Left ventricle myocardium inferior (tissue), 1 donor: ENCODE data around the gene PLD5. TPM values are rescaled to one million over a fixed set of nuclear protein-coding genes. Genes with fewer than 3 reads are reported as not detected.
"Not testable (repeated sequence)": the region's sequence is repeated elsewhere in the genome, so short reads cannot be mapped to it uniquely, and the experiment has no call there.

Experiments
- DNase-seq: peaks from one replicate; pipeline ENCODE4 v3.0.0-alpha.2; 2020
- H3K27ac ChIP-seq: fragments of 200-600 bp; replicated peaks from 2 replicates; pipeline ENCODE4 v1.8.0; 2021
- H3K27me3 ChIP-seq: fragments of 200-600 bp; 2 replicates; pipeline ENCODE4 v1.8.0; 2021; ENCODE audit warnings: low read depth
- H3K36me3 ChIP-seq: fragments of 200-600 bp; 2 replicates; pipeline ENCODE4 v1.8.0; 2021
- H3K4me1 ChIP-seq: fragments of 200-600 bp; 2 replicates; pipeline ENCODE4 v1.8.0; 2021
- H3K4me3 ChIP-seq: fragments of 200-600 bp; 2 replicates; pipeline ENCODE4 v1.8.0; 2021; ENCODE audit warnings: mild to moderate bottlenecking, moderate library complexity
- H3K9me3 ChIP-seq: fragments of 200-600 bp; replicated peaks from 2 replicates; pipeline ENCODE4 v1.8.0; 2021
- CTCF ChIP-seq: fragments of 200-600 bp; IDR thresholded peaks from 2 replicates; pipeline ENCODE4 v1.8.0; 2021; ENCODE audit warnings: antibody characterized with exemption, mild to moderate bottlenecking, borderline replicate concordance
- intact Hi-C: fragments of 100-400 bp; cut with micrococcal nuclease; formaldehyde crosslinking; loops from one replicate; pipeline ENCODE4 v1.11.0; 2022
- total RNA-seq: library from RNA; stranded (reverse); fragmentation: NEBNext Ultra II Directional; extraction: Animal tissue kit (Norgen Biotek cat#: 25700); gene quantifications from one replicate; pipeline ENCODE4 v1.2.1, GENCODE V29; 2021
- donor health status: DM: no; HTN: yes; CAD: no; lungs with severe emphysema.

Gene PLD5
- total RNA-seq, 1 donor from 2014 or later, result 0.11 TPM

- no peaks in the 10 kb centered on the region for H3K27me3 ChIP-seq
- no peaks in the 10 kb centered on the region for H3K36me3 ChIP-seq
- intact Hi-C loops, result no loop called here
- DNase-seq, result no peak
- H3K9me3 ChIP-seq, result no peaks in the 10 kb centered on the region
- H3K4me1 ChIP-seq, result no peaks in the 10 kb centered on the region
- TF ChIP-seq CTCF, result no peak
- H3K4me3 ChIP-seq, result no peak overlapping the region
- no peak overlapping the region for H3K27ac ChIP-seq
These were observed 462.2 kb downstream of the PLD5 start for GRCh38 chr1:242062271-242062670.

GRCh38 chr1:242059976-242060375 lies 464.5 kb downstream of the PLD5 start:
- H3K27me3 ChIP-seq, result no peaks in the 10 kb centered on the region
- intact Hi-C loops, result no loop called here
- no peak for DNase-seq
- H3K4me1 ChIP-seq, result no peaks in the 10 kb centered on the region
- no peak overlapping the region for H3K27ac ChIP-seq
- H3K36me3 ChIP-seq, result no peaks in the 10 kb centered on the region
- TF ChIP-seq CTCF, result no peak
- H3K9me3 ChIP-seq, result no peaks in the 10 kb centered on the region
- H3K4me3 ChIP-seq, result no peak overlapping the region

- H3K4me1 ChIP-seq, H3K4me3 ChIP-seq, DNase-seq, H3K27ac ChIP-seq, H3K9me3 ChIP-seq, intact Hi-C loops, H3K27me3 ChIP-seq, H3K36me3 ChIP-seq: not testable (repeated sequence)
These were observed 465.9 kb downstream of the PLD5 start for GRCh38 chr1:242058582-242058981.

- H3K27ac ChIP-seq, H3K4me3 ChIP-seq, intact Hi-C loops: not testable (repeated sequence)
These were observed 466.3 kb downstream of the PLD5 start for GRCh38 chr1:242058181-242058580.

GRCh38 chr1:242057745-242058115 lies 466.8 kb downstream of the PLD5 start:
- no peak for TF ChIP-seq CTCF
- Histone ChIP-seq H3K36me3 (no peaks in the 10 kb centered on the region), H3K4me1 (no peaks in the 10 kb centered on the region), H3K9me3 (no peaks in the 10 kb centered on the region), H3K4me3 (no peak overlapping the region), H3K27ac (no peak overlapping the region), H3K27me3 (no peaks in the 10 kb centered on the region)
- DNase-seq, result no peak
- intact Hi-C loops, result no loop called here

More at GRCh38 chr1:242058181-242058580, 466.3 kb downstream of the PLD5 start:
- not testable (repeated sequence) for H3K27me3 ChIP-seq, DNase-seq, H3K4me1 ChIP-seq, H3K36me3 ChIP-seq, H3K9me3 ChIP-seq

- DNase-seq, result no peak
- TF ChIP-seq CTCF, result no peak
- Histone ChIP-seq H3K27me3 (no peaks in the 10 kb centered on the region), H3K4me1 (no peaks in the 10 kb centered on the region), H3K36me3 (no peaks in the 10 kb centered on the region), H3K27ac (no peak overlapping the region), H3K9me3 (peaks cover 5% of the 10 kb centered on the region), H3K4me3 (no peak overlapping the region)
- intact Hi-C loops, result no loop called here
These were observed 467.3 kb downstream of the PLD5 start for GRCh38 chr1:242056988-242057744.
